Measurements from ENCODE around the gene ARGLU1.

- TF ChIP-seq CTCF (IDR thresholded peaks at IDR 0.05) (peak; percentile 64), EZH2phosphoT487 (IDR thresholded peaks at IDR 0.05) (no peak), EZH2 (IDR thresholded peaks at IDR 0.05) (no peak)
Measured at GRCh38 chr13:106533101-106533942, 34.6 kb downstream of the ARGLU1 start.

Data from neural progenitor cell (in vitro differentiated cells).